Mucosa of gallbladder (tissue), 1 donor: ENCODE measurements around the gene FUT8. TPM values are rescaled to one million over a fixed set of nuclear protein-coding genes. Genes with fewer than 3 reads are reported as not detected.
"Not testable (repeated sequence)": the region's sequence is repeated elsewhere in the genome, so short reads cannot be mapped to it uniquely, and the experiment has no call there.

ENCODE experiments used
- DNase-seq: peaks from one replicate; pipeline ENCODE4 v3.0.0-alpha.2; 2020; ENCODE audit warnings: low spot score
- total RNA-seq: library from RNA; stranded (reverse); gene quantifications from one replicate; pipeline ENCODE4 v1.2.1, GENCODE V29; 2021
- donor health status: DM: no; HTN: no; CAD: no.

Gene FUT8
- total RNA-seq, 1 donor from 2014 or later: 33.9 TPM

- no peak for DNase-seq
These were observed 291.9 kb downstream of the FUT8 start for GRCh38 chr14:65704437-65704836.

DNA sequence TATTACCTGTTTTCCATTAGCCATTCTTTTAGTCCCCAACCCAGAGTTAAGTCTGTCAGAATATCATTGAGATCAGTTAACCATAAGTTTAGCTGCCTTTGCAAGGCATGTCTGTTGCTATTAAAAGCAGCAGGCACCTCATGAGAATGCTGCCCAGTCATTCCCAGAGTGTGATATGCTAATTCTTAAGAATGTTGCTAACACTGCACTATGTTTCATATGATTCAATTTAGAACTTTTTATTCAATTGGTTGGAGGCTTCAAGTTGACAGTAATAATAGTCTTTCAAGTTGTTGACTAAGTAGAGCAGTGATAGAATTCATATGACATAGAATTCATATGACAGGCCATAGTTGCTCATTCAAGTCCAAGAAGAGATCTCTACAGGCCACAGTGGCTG, 292.3 kb downstream of the FUT8 start:
- DNase-seq: no peak

GRCh38 chr14:65709576-65709975, 297.0 kb downstream of the FUT8 start:
- DNase-seq: peak; percentile 14

GRCh38 chr14:65716813-65717212, 304.3 kb downstream of the FUT8 start:
- not testable (repeated sequence) for DNase-seq

GRCh38 chr14:65717384-65717915, 304.9 kb downstream of the FUT8 start:
- not testable (repeated sequence) for DNase-seq

DNA sequence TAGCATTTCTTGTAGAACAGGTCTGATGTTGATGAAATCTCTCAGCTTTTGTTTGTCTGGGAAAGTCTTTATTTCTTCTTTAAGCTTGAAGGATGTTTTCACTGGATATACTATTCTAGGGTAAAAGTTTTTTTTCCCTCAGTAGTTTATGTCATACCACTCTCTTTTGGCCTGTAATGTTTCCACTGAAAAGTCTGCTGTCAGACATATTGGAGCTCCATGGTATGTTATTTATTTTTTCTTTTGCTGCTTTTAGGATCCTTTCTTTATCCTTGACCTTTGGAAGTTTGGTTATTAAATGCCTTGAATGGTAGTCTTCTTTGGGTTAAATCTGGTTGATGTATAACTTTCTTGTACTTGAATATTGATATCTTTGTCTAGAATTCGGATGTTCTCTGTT, 306.1 kb downstream of the FUT8 start:
- no peak for DNase-seq

DNA sequence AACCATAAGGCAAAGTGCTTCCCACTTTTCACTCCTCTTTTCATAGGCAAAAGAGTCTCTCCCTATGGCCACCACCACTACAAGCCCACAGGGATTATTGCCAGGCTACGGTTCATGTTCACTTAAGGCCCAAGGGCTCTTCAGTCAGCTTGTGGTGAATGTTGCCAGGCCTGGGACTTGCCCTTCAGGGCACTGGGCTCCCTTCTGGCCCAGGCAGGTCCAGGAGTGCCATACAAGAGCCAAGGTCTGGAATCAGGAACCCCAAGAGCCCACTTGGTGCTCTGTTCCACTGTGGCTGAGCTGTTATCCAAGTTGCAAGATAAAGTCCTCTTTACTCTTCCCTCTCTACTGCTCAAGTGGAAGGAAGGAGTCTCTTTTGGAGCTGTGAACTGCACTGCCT, 307.6 kb downstream of the FUT8 start:
- no peak for DNase-seq

- no peak for DNase-seq
These were observed 308.2 kb downstream of the FUT8 start for GRCh38 chr14:65720743-65721142.

DNA sequence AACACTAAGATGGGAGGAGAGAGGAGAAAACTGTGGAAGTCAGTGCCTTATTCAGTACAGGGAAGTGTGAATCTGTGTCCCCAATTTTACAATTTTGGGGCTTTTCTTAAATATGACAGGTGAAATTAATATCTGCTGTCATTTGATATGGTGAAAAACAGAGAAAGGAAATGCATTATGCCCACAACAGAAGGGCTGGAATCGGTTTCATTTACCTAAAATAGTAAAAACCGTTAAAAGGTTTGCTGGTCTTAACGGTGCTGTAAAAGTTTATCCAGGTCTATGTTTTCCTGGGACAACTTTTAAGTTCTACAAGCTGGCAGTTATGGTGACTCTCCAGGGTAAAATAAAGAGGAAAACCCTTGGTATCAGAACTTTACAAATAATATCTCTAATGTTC, 310.8 kb downstream of the FUT8 start:
- DNase-seq: no peak

GRCh38 chr14:65728604-65729003, 316.1 kb downstream of the FUT8 start:
- no peak for DNase-seq

DNA sequence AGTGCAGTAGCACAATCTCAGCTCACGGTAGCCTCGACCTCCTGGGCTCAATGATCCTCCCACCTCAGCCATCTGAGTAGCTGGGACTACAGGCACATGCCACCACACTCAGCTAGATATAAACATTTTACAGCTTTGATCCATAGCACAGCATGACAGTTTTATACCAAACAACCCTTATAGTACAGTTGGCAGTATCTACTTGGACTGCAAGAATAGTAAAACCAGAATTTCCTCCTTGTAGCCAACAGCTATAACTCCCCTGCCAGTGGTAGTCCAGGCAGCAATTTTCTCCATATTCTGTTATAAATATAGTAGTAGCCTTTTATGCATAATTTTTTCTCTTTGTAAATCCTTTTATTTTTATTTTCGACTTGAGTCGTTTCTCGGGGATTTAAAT, 317.0 kb downstream of the FUT8 start:
- no peak for DNase-seq

DNA sequence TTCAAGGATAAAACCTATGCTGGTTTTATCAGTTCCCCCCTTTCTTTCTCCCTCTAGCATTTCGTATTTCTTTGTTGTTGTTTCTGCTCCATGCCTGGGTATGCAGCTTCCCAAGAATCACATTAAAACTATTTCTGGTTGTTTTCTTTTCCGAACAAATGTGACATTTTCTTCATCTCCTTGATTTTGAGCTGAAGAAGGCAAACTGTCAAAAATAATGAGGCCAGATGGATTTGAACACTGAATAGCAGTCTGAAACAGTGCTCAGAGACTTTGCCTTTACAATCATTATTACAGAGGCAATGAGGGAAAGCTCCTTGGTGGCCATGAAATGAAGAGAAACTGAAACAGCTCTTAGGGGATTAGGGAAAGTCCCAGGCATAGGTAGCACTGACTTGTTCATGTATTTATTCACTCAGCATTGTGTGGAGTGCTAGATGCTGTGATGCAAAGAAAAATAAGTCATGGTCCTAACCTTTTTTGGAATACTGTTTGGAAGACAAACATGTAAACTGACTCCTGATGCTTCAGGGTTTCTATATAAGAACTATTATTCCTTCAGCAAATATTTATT, 319.5 kb downstream of the FUT8 start:
- DNase-seq: no peak

- no peak for DNase-seq
These were observed 325.8 kb downstream of the FUT8 start for GRCh38 chr14:65738339-65738738.

GRCh38 chr14:65745396-65746190, 333.1 kb downstream of the FUT8 start:
- DNase-seq: no peak

DNA sequence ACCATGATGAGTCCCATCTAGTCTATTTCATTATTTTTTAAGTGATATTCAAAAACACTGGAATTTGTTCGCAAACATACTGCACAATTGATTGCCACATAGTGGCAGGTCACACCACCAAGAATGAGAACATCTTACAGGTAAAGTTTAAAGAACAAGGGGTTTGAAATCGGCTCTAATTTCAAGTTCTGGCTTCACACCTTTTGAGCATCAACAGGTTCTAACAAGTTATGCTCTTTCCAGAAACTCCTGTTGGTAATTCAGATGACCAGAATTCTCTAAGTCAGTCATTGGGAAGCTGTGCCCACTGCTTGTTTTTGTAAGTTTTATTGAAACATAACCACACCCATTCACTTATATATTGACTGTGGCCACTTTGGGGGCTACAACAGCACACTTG, 336.3 kb downstream of the FUT8 start:
- no peak for DNase-seq

- DNase-seq: no peak
These were observed 336.8 kb downstream of the FUT8 start for GRCh38 chr14:65749287-65749686.

DNA sequence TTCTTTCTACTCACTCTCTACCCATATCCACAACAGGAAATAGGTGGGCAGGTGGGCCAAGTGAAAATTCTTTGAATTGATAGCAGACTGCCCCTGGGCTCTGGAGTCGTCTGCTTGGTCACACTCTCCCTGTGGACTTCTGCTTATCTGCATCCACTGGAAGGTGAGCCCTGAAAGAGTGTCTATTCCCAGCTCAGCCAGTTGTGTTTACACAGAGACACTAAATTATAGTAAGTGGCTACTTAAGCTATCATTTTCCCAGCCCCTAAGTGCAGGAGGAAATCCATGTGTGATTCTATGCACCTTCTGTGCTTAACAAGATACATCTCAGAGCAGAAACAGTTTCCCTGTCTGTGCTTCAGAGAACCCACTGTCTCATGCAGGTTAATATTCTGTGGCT, 338.4 kb downstream of the FUT8 start:
- DNase-seq: no peak

DNA sequence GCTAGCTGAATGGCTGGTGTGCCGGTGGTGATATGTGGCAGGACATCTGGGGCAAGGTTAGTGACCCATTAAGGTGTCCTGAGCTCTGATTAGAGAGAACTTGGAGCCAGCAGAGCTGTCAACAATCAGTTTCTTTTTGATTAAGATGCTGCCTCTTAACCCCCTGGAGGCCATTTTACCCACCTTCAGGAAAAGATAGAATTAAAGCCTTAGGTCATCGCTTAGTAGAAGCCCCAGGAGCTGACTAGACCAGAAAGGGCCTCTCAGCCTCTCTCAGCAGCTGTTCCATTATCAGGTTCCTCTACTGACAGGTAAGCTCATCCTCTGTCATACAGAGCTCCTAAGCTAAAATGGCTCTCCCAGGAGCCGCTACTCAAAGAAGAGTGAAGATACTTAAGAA, 339.0 kb downstream of the FUT8 start:
- DNase-seq: no peak

DNA sequence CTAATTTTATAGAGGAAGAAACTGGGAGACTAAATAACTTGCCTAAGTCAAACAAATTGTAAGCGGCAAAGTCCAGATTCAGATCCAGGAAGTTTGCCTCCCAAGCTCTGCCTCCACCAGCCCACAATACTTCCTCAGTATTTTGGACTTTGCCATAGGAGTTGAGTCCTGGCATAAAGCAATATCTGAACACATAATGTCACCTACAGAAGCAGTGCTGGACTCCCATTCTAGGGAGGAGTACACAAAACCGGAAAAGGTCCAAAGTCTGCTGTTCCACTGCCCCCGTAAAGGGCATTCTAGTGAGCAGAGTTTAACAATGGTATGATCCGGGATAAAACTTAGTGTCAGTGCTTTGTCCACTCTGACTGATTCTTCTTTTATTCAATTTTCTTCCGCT, 340.5 kb downstream of the FUT8 start:
- DNase-seq: peak; percentile 69

DNA sequence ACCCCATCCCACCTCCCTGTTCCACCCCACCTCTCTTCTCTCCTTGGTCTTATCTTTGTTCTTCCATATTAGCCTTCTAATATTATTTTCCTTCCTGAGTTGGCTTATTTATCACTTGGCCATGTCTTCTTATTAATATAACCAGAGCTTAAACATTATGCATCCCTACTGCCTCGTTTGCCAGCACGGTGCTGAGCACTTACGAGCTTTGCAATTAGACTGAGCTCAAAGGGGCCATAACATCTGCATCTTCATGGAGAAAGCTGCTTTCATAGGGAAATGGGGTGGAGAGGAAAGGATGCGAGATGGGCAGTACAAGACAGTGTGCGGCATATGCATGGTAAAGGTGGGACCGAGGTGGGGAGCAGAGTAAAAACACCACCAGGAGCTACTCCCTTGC, 342.8 kb downstream of the FUT8 start:
- DNase-seq: no peak

- DNase-seq: no peak
These were observed 344.4 kb downstream of the FUT8 start for GRCh38 chr14:65756880-65757279.

DNA sequence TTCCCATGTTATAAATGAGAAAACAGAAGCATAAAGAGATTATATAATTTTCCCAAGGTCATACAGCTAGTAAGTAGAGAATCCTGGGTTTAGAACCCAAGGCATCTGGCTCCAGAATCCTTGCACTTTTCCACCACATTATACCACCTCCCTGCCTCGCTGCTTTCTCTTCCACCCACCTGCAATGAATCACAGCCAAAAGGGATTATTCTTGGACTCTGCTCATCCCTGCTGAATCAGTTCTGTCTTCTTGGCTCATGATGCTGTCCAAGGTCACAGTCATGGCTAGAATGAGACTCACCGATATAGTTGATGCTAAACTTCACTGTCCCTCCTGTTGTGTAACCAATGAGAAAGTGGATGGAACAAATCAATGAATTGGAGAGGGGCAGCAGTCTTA, 356.6 kb downstream of the FUT8 start:
- no peak for DNase-seq

GRCh38 chr14:65770681-65771080, 358.2 kb downstream of the FUT8 start:
- no peak for DNase-seq
